AG08396 (cell line): ENCODE data around the gene G6PC1.

Experiments
- DNase-seq: peaks from one replicate; pipeline ENCODE4 v3.0.0; 2012; ENCODE audit warnings: low spot score, mixed read lengths

Gene G6PC1

DNA sequence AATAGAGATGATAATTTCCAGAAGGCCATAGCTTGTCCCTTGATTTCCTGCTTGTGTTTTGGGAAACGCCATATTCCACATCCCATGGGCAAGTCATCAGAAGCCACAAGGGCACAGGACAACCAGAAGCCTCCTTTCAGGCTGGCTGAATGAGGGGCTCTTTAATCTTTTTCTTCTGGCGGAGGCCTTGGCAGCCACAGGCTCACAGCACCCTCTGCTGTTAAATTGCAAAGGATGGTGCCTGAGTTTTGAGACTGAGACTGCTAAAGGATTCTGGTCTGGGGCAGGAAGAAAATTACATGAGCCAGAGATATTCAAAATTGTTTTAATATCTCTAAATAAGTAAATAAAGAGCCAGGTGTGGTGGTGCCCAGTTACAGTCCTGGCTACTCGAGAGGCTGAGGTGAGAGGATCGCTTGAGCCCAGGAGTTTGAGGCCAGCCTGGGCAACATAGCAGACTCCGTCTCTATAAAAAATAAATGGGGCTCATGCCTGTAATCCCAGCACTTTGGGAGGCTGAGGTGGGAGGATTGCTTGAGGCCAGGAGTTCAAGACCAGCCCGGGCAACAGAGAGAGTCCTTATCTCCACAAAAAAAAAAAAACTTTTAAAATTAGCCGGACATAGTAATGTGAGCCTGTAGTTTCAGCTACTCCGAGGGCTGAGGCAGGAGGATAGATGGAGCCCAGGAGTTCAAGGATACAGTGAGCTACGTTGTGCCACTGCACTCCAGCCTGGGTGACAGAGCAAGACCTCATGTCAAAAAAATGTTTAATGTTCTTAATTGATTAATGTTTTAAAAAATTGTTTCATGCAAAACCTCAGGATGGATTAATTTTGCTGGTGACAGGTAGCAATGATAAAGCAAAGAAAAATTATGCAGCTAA is 37.4 kb downstream of the G6PC1 start:
- DNase-seq = peak; percentile 63

DNA sequence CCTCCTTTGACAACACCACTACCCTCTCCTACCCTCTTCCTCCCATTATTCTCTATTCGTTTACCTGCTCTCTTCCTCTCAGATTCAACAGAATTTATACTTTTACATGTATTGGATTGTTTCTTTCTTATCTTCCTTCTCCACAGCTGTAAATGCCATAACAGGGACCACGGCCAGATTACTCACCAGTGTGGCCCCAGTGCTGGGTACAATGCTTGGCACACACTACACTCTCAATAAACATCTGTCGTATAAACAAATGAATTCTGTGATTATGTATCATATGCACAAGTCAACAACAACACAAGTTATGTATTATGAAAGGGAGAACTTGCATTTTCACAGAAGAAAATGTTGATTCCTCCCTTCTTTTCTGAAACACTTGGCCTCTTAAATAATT is 43.6 kb downstream of the G6PC1 start:
- DNase-seq = no peak

DNA sequence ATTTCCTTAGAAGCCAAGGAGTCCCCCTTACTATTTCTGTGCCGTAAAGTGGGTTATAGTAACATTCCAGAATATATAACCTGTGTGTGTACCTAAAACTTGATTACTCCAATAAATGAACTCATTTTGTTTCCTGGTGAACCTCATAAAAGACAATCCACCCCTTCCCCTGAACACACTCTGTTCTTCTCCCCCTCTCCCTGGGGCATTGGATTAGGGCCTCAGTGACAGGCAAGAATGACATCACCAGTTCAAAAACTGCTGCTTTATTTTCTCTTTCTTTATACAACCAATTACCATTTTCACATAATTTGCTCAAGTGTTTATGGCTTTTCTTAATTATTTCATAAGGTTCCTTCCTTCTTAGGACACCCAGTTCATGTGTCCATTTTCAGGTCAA is 46.2 kb downstream of the G6PC1 start:
- no peak for DNase-seq

DNA sequence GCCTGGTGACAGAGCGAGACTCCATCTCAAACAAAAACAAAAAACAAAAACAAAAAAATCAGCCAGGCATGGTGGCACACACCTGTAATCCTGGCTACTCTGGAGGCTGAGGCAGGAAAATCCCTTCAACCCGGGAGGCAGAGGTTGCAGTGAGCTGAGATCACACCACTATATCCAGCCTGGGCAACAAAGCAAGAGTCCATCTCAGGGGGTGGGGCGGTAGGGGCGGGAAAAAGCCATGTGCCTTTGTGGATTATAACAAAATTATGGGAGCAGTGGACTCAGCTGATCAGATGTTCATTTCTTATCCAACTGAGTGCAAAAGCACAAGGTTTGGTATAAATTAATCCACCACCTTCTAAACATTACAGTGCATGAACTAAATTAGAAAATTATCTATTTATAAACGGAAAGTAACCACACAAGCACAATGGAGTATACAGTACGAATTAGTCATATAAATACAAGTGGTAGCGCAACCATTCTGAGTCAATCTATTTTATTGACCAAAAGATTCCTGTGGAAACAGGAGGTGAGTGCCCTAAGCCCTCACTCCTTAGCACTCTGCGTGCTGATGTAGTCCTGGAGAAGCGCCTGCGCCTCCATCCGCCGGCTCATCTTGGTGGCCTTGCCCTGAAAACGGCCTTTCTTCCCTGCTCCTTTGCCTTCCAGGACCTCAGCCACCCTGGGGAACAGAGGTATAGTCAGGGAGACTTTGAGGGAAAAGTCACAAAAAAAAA is 49.6 kb downstream of the G6PC1 start:
- peak; percentile 53 for DNase-seq
